ENCODE results near the gene ATM.
"Not testable (repeated sequence)": the region's sequence is repeated elsewhere in the genome, so short reads cannot be mapped to it uniquely, and the experiment has no call there.

The ATM gene

DNA sequence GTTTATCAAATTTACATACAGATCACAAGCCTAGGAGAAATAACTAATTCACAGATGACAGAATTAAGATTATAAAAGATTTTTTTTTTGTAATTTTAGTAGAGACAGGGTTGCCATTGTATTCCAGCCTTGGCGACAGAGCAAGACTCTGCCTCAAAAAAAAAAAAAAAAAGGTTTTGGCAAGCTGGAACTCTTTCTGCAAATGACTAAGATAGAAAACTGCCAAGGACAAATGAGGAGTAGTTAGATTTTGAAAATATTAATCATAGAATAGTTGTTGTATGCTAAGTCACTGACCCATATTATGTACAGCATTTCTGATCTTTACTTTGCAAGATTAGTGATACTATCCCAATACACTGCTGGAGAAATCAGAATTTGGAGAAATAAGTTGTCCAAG, 145.3 kb downstream of the ATM start:
- DNase-seq (ENCODE audit: low read depth in 2 of 2, low spot score in 1 of 2) = no peak

DNA sequence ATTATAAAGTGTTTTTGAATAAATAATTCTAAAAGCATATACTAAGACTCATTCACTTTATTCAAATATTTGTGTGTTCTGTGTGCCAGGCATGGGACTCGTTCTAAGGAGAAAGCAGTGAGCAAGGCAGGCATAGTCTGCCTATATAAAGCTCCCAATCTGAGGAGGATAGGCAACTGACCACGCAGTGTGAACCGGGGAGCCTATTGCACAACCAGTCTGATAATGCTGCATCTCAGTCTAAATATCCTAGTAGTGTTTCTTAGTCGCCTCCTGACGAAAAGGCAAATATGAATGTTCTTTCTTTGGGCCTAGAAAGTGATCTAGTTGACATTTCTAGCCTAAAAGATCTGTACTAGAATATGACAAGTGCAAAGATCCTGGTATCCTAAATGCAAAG, 146.2 kb downstream of the ATM start:
- no peak for DNase-seq (ENCODE audit: low read depth in 2 of 2, low spot score in 1 of 2)

- no peak for DNase-seq (ENCODE audit: low read depth in 2 of 2, low spot score in 1 of 2)
Observed at GRCh38 chr11:108370315-108370714, 147.4 kb downstream of the ATM start.

- no peak for DNase-seq (ENCODE audit: low read depth in 2 of 2, low spot score in 1 of 2)
Observed at GRCh38 chr11:108370990-108371389, 148.1 kb downstream of the ATM start.

DNA sequence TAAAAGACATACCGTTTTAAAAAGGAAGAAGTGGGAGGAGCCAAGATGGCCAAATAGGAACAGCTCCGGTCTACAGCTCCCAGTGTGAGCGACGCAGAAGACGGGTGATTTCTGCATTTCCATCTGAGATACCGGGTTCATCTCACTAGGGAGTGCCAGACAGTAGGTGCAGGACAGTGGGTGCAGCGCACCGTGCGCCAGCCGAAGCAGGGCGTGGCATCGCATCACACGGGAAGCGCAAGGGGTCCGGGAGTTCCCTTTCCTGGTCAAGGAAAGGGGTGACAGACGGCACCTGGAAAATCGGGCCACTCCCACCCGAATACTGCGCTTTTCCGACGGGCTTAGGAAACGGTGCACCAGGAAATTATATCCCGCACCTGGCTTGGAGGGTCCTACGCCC, 150.6 kb downstream of the ATM start:
- DNase-seq (ENCODE audit: low read depth in 2 of 2, low spot score in 1 of 2) = not testable (repeated sequence)

DNA sequence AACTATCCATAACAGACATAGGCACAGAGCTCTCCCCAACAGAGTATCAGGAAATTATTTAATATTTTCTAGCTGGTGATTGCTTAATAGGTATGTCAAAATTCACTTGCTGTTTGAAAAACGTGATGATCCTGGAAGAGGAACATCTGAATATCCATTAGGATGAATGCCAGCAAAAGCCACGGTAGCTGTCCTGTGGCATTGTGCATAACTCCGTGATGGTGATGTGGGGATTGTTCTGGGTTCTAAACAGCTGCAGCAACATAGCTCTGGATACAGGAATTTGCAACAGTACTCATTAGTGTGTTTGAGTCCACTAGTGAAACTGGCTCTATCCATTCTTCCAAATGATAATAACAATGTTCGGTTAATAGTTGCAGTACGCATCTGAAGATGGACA, 165.7 kb downstream of the ATM start:
- DNase-seq (ENCODE audit: low read depth in 2 of 2, low spot score in 1 of 2) = no peak

- DNase-seq (ENCODE audit: low read depth in 2 of 2, low spot score in 1 of 2) = no peak
Observed at GRCh38 chr11:108392353-108392752, 169.5 kb downstream of the ATM start.

DNA sequence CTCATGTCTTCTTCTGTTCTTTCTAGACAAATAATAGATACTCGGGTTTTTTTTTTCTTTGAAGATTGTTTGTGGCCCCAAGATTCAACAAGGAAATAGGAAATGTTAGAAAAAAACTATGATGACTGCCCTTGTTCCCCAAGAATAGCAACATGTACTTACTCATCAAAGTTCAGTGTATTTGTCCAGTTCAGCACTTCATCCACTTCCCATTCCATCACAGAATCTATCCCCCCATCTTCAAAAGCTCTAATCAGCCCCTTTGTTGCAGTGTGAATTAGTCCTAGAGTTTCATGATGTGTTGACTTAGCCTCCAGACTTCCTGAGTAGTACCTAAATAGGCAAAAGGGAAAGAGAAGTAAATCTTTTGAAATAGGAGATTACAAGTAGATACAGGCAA, 170.2 kb downstream of the ATM start:
- no peak for DNase-seq (ENCODE audit: low read depth in 2 of 2, low spot score in 1 of 2)

- DNase-seq (ENCODE audit: low read depth in 2 of 2, low spot score in 1 of 2) = no peak
Observed at GRCh38 chr11:108394744-108395284, 171.9 kb downstream of the ATM start.

GRCh38 chr11:108396672-108397071, 173.8 kb downstream of the ATM start:
- not testable (repeated sequence) for DNase-seq (ENCODE audit: low read depth in 2 of 2, low spot score in 1 of 2)

DNA sequence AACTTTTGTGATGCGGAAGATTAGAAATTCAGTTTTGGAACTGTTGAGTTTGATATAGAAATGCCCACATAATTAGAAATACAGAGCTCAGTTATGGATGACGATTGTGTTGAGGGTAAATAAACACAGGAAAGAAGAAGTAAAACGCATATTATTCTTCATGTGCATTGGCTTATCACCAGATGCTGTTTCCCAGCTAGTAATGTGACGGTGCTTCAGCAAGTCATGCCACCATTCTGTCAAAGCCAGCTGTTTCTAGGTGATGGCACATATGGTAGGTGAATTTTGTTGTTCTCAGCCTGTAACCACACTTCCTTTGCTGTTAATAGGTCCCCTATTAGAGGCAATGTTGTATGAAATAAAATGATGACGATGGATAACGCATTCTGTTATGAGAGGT, 175.6 kb downstream of the ATM start:
- DNase-seq (ENCODE audit: low read depth in 2 of 2, low spot score in 1 of 2) = no peak

GRCh38 chr11:108402241-108402640, 179.4 kb downstream of the ATM start:
- no peak for DNase-seq (ENCODE audit: low read depth in 2 of 2, low spot score in 1 of 2)

GRCh38 chr11:108403052-108403451, 180.2 kb downstream of the ATM start:
- no peak for DNase-seq (ENCODE audit: low read depth in 2 of 2, low spot score in 1 of 2)

DNA sequence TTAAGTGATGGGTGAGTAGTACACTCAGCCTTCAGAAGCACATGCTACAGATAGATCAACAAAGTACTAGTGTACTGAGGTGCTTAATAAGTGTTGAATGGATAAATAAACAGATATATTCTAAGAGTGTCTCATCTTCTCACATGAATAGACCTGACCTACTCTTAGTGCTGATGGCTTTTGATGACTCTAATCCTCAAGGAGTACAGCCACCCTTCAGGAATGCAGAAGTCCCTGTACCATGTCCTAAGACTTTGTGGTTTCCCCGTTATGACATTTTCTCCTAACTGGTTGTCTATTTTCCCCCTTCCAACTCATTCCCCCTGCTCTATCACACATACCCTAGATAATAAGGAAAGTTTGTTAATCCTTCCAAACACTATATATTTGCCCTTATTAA, 182.8 kb downstream of the ATM start:
- no peak for DNase-seq (ENCODE audit: low read depth in 2 of 2, low spot score in 1 of 2)

DNA sequence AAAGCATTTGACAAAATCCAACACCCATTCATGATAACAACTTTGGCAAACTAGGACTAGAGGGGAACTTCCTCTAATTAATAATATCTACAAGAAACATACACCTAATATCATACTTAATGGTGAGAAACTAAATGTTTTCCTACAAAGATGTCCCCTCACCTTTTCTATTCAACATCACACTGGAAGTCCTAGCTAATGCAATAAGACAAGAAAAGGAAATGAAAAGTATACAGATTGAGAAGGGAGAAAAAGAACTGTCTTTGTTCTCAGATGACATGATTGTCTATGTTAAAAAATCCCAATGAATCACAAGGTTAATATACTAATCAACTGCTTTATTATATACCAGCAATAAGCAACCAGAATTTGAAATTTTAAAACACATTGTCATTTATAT, 192.1 kb downstream of the ATM start:
- DNase-seq (ENCODE audit: low read depth in 2 of 2, low spot score in 1 of 2) = no peak

- not testable (repeated sequence) for DNase-seq (ENCODE audit: low read depth in 2 of 2, low spot score in 1 of 2)
Observed at GRCh38 chr11:108417551-108417950, 194.7 kb downstream of the ATM start.

Data from stimulated activated CD8-positive, alpha-beta memory T cell treated with anti-CD3 and anti-CD28 coated beads, Interleukin-4, amount 100 ng/mL, for 1 hour (primary cell).